ENCODE data around the gene PLPP7. TPM values are rescaled to one million over a fixed set of nuclear protein-coding genes. Genes with fewer than 3 reads are reported as not detected.

Gene PLPP7
- polyA plus RNA-seq, 6 donors from 2014 or later: 0.78 to 2.0 (median 1.2) TPM; not detected in 1

GRCh38 chr9:131307974-131308373 lies 18.5 kb downstream of the PLPP7 start:
- DNase-seq: no peak
- Mint-ChIP-seq H3K4me3 (no peak overlapping the region), H3K27me3 (peaks cover 0 to 16% (median 3%) of the 10 kb centered on the region in 3 donors), H3K27ac (no peak overlapping the region), H3K36me3 (peaks cover 0 to 4% of the 10 kb centered on the region in 2 donors), H3K9me3 (no peaks in the 10 kb centered on the region), H3K4me1 (peaks cover 5 to 14% (median 8%) of the 10 kb centered on the region in 3 donors)
- no peak for ATAC-seq (ENCODE audit: low read depth in 2 of 2)

GRCh38 chr9:131308452-131308851 lies 18.9 kb downstream of the PLPP7 start:
- DNase-seq (no peak), ATAC-seq (ENCODE audit: low read depth in 2 of 2) (no peak)
- Mint-ChIP-seq H3K27ac (no peak overlapping the region), H3K4me1 (peaks cover 5 to 14% (median 8%) of the 10 kb centered on the region in 3 donors), H3K36me3 (peaks cover 0 to 4% of the 10 kb centered on the region in 2 donors), H3K27me3 (peaks cover 0 to 17% (median 3%) of the 10 kb centered on the region in 3 donors), H3K4me3 (peak overlapping the region in 1 of 8 donors; percentile 3), H3K9me3 (no peaks in the 10 kb centered on the region)

- H3K36me3 Mint-ChIP-seq: peaks cover 0 to 4% of the 10 kb centered on the region in 2 donors
- ATAC-seq (ENCODE audit: low read depth in 2 of 2) (no peak), DNase-seq (no peak)
- H3K4me1 Mint-ChIP-seq: peaks cover 5 to 14% (median 8%) of the 10 kb centered on the region in 3 donors
- no peak overlapping the region for H3K27ac Mint-ChIP-seq
- H3K27me3 Mint-ChIP-seq: peaks cover 0 to 20% (median 3%) of the 10 kb centered on the region in 3 donors
- no peak overlapping the region for H3K4me3 Mint-ChIP-seq
- H3K9me3 Mint-ChIP-seq: no peaks in the 10 kb centered on the region
Measured at GRCh38 chr9:131308906-131309529, 19.5 kb downstream of the PLPP7 start.

- ATAC-seq (ENCODE audit: low read depth in 2 of 2) (no peak), DNase-seq (no peak)
- Mint-ChIP-seq H3K36me3 (peaks cover 0 to 4% of the 10 kb centered on the region in 2 donors), H3K4me3 (no peak overlapping the region), H3K27ac (peak overlapping the region in 1 of 6 donors; percentile 81), H3K9me3 (no peaks in the 10 kb centered on the region), H3K4me1 (peaks cover 5 to 14% (median 8%) of the 10 kb centered on the region in 3 donors), H3K27me3 (peaks cover 0 to 19% (median 3%) of the 10 kb centered on the region in 3 donors)
Measured at GRCh38 chr9:131309530-131310276, 20.2 kb downstream of the PLPP7 start.

GRCh38 chr9:131310833-131311554 lies 21.5 kb downstream of the PLPP7 start:
- Mint-ChIP-seq H3K9me3 (no peaks in the 10 kb centered on the region), H3K36me3 (peaks cover 0 to 4% of the 10 kb centered on the region in 2 donors), H3K4me3 (peak overlapping the region in 5 of 8 donors; percentile 20 to 54 (median 43)), H3K27me3 (peaks cover 0 to 22% (median 3%) of the 10 kb centered on the region in 3 donors), H3K4me1 (peaks cover 5 to 14% (median 8%) of the 10 kb centered on the region in 3 donors), H3K27ac (peak overlapping the region in 1 of 6 donors; percentile 11)
- ATAC-seq (ENCODE audit: low read depth in 2 of 2) (peak; percentile 53 to 68), DNase-seq (no peak)

GRCh38 chr9:131312246-131312645 lies 22.7 kb downstream of the PLPP7 start:
- H3K4me3 Mint-ChIP-seq: no peak overlapping the region

GRCh38 chr9:131312822-131313770 lies 23.6 kb downstream of the PLPP7 start:
- no peak for ATAC-seq (ENCODE audit: low read depth in 2 of 2)
- Mint-ChIP-seq H3K4me1 (peaks cover 5 to 12% (median 8%) of the 10 kb centered on the region in 3 donors), H3K9me3 (no peaks in the 10 kb centered on the region), H3K36me3 (no peaks in the 10 kb centered on the region), H3K27me3 (peaks cover 0 to 16% (median 3%) of the 10 kb centered on the region in 3 donors), H3K27ac (peak overlapping the region in 1 of 6 donors; percentile 73), H3K4me3 (peak overlapping the region in 1 of 8 donors; percentile 14)
- DNase-seq: no peak

More at GRCh38 chr9:131312246-131312645, 22.7 kb downstream of the PLPP7 start:
- no peaks in the 10 kb centered on the region for H3K9me3 Mint-ChIP-seq
- no peak for DNase-seq
- H3K27me3 Mint-ChIP-seq: peaks cover 0 to 16% (median 3%) of the 10 kb centered on the region in 3 donors
- H3K4me1 Mint-ChIP-seq: peaks cover 5 to 14% (median 8%) of the 10 kb centered on the region in 3 donors
- H3K36me3 Mint-ChIP-seq: no peaks in the 10 kb centered on the region
- no peak overlapping the region for H3K27ac Mint-ChIP-seq
- ATAC-seq (ENCODE audit: low read depth in 2 of 2): no peak

- Mint-ChIP-seq H3K4me1 (no peaks in the 10 kb centered on the region), H3K4me3 (no peak overlapping the region), H3K9me3 (no peaks in the 10 kb centered on the region), H3K27ac (no peak overlapping the region), H3K27me3 (peaks cover 3 to 16% (median 8%) of the 10 kb centered on the region in 3 donors), H3K36me3 (no peaks in the 10 kb centered on the region)
- no peak for DNase-seq
- no peak for ATAC-seq (ENCODE audit: low read depth in 2 of 2)
Measured at GRCh38 chr9:131318231-131319085, 28.9 kb downstream of the PLPP7 start.

GRCh38 chr9:131319486-131319885 lies 30.0 kb downstream of the PLPP7 start:
- peak overlapping the region in 1 of 8 donors; percentile 60 for H3K4me3 Mint-ChIP-seq
- H3K36me3 Mint-ChIP-seq: no peaks in the 10 kb centered on the region
- H3K4me1 Mint-ChIP-seq: no peaks in the 10 kb centered on the region
- no peak overlapping the region for H3K27ac Mint-ChIP-seq
- H3K9me3 Mint-ChIP-seq: no peaks in the 10 kb centered on the region
- peaks cover 3 to 12% (median 8%) of the 10 kb centered on the region in 3 donors for H3K27me3 Mint-ChIP-seq
- no peak for ATAC-seq (ENCODE audit: low read depth in 2 of 2)
- DNase-seq: no peak

- no peaks in the 10 kb centered on the region for H3K4me1 Mint-ChIP-seq
- ATAC-seq (ENCODE audit: low read depth in 2 of 2) (no peak), DNase-seq (no peak)
- H3K4me3 Mint-ChIP-seq: no peak overlapping the region
- H3K27ac Mint-ChIP-seq: no peak overlapping the region
- no peaks in the 10 kb centered on the region for H3K9me3 Mint-ChIP-seq
- peaks cover 3 to 8% (median 7%) of the 10 kb centered on the region in 3 donors for H3K27me3 Mint-ChIP-seq
- no peaks in the 10 kb centered on the region for H3K36me3 Mint-ChIP-seq
Measured at GRCh38 chr9:131320031-131320685, 30.6 kb downstream of the PLPP7 start.

GRCh38 chr9:131323629-131324028 lies 34.1 kb downstream of the PLPP7 start:
- Mint-ChIP-seq H3K4me3 (no peak overlapping the region), H3K27me3 (peaks cover 3 to 7% (median 3%) of the 10 kb centered on the region in 3 donors), H3K4me1 (no peaks in the 10 kb centered on the region), H3K36me3 (no peaks in the 10 kb centered on the region), H3K9me3 (no peaks in the 10 kb centered on the region), H3K27ac (no peak overlapping the region)
- no peak for ATAC-seq (ENCODE audit: low read depth in 2 of 2)
- no peak for DNase-seq
